Stimulated activated CD4-positive, alpha-beta T cell treated with anti-CD3 and anti-CD28 coated beads, TNF-alpha, amount 100 ng/mL, for 1 hour (primary cell): ENCODE measurements around the gene AUP1.

ENCODE experiments used
- DNase-seq, 3 donors: peaks; one replicate each; pipeline ENCODE4 v3.0.0-alpha.2; 2020; ENCODE audit warnings: low read depth in 3 of 3, low spot score in 1 of 3

Gene AUP1

DNA sequence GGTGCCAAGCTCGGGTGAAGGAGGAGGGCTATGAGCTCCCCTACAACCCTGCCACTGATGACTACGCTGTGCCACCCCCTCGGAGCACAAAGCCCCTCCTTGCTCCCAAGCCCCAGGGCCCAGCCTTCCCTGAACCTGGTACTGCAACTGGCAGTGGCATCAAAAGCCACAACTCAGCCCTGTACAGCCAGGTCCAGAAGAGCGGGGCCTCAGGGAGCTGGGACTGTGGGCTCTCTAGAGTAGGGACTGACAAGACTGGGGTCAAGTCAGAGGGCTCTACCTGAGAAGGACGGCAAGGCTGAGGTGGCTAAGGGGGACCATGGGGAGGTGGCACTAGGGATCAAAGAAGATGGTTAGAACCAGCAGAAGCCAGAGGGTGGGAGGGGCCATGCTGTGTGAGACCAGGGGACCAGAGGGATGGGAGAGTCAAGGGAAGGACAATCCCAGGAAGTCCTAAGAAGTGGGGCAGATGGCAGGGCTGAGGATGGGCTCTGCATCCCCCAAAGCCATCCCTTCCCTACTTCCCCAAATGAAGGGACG, 27.4 kb upstream of the AUP1 start:
- no peak for DNase-seq

DNA sequence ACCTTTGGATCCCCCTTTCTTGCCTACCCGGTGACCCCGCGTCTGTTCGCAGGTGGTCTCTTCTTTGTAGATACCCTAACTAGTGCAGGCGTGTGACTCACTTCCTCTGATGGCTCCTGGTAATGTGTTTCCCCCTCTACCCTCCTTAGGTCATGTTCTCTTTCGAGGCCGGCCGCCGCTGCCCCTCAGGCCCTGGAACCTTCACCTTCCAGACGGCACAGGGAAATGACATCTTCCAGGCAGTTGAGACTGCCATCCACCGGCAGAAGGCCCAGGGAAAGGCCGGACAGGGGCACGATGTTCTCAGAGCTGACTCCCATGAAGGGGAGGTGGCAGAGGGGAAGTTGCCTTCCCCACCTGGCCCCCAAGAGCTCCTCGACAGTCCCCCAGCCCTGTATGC, 26.7 kb upstream of the AUP1 start:
- no peak for DNase-seq

DNA sequence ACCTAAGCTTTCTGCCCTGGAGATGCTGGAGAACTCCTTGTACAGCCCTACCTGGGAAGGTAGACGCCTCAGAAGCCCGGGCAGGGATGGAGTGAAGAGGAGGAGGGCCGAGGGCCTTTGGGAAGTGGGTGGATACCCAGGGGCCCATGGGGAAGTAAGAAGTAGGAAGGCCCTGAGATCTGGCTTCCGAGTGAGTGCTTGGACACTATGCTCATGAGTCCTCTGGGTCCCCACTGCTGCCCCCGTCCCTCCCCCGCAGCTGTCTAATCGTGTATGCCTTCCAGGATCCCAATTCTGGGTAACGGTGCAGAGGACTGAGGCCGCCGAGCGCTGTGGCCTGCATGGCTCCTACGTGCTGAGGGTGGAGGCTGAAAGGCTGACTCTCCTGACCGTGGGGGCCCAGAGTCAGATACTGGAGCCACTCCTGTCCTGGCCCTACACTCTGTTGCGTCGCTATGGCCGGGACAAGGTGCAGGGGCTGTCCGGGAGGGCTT, 26.2 kb upstream of the AUP1 start:
- no peak for DNase-seq

DNA sequence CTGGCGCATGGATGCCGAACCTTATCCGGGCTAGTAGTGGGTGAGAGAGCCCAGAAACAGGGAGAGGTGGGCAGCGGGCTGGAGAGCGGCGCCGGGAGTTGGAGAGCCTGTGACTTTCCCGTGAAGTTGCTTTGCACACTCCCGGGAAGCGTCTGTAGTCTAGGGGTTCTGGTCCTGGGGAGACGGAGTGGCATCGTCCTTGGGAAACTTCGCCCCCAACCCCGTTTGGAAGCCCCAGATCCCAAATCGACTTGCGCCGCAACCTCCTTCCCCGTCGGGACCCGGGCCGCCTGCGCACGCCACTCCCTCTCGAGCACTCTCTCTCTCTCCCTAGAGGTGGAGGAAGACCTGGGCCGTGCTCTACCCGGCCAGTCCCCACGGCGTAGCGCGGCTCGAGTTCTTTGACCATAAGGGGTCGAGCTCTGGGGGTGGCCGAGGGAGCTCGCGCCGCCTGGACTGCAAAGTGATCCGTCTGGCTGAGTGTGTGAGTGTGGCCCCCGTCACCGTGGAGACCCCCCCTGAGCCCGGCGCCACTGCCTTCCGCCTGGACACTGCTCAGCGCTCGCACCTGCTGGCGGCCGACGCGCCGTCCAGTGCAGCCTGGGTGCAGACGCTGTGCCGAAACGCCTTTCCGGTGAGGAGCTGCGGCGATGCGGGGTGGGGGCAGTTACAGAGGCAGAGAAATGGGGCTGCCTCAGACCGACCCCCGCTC, 25.5 kb upstream of the AUP1 start:
- peak in 1 of 3 donors; percentile 25 for DNase-seq

DNA sequence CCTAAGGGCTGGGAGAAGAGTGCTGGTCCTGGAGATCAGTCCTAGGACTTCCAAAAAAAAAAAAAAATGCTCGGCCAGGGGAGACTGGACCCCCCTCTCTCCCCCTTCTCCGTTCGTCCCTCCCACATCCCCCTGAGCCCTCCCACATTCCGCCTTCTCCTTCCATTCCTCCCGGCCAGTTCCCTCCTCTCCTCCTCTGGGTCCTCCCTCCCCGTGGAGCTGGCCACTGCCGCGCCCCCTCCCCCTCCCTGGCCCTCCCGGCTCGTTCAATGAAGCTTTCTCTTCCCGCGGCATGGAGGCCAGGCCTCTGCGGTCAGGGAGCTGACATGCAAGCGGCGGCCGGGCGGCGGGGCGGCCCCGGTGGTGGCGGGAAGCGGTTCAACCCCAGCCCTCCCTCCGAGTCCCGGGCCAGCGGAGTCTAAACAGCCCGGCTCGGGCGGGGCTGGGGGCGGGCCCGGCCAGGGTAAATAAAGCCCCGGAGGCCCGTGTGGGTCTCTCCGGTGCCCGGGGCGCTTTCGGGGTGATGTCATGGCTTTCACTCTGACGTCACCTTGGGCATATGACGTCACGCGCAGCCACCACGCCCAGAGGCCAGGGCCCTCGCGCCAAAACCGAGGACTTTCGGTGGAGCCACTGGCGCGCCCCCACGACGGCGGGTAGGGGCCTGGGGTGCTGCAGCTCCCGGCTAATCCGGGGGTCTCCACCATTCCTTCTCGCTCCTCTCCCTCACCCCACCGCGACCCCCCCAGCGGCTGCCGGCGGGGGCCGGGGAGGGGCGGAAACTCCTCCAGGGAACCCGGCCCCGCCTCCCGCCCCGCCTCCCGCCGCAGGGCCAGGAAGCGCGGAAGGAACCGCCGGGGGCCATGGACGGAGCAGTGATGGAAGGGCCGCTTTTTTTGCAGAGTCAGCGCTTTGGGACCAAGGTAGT, 24.6 kb upstream of the AUP1 start, which contains the start of the genes DOK1 and LOXL3:
Gene DOK1, plus strand, starts transcription at position 829 of the 928 bp plus-strand sequence. Its CDS starts 35 bp downstream, at position 864.
Gene LOXL3, minus strand, starts transcription at position 51 of the 928 bp plus-strand sequence. CDS start 1,308 bp downstream, outside the sequence.
- DNase-seq = peak; percentile 57 to 81 (median 60)

DNA sequence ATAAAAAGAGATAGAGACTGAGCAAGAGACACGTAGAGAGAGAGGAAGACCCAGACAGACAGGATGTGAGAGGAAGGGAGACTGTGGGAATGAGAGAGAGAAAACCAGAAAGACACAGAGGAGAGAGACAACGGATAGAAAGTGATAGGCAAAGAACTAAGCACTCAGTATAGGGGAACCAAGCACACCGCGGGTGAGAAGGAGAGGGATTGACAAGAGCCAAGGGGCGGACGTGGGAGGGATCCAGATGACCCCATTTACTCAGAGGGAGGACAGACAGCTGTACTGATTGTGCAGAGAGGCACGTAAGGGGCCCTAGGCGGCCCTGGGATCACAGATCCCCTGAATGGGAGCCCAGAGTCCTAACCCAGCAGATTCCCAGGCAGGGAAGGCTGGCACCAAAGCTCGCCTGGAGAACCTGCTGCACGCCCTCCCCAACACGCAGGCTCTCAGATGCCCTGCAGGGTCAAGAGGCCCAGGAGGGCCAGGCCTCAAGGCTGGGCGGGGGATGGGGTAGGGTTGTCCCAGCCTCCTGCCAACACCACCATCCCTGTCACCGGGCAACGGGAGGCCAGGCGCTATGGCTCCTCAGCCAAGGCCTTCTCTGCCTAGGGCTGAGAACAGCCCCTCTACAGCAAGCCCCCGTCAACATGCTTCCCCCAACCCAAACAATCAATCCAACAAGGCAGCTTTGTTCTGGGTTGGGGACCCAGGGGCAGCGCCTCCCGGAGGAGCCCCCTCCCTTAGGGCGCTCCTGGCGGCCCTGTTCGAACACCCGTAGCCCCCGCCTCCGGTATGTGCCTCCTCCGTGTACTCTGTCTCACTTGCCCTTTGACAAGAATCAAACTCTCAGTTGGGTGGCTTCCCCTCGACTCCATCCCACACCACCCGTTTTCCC, 23.7 kb upstream of the AUP1 start:
- DNase-seq = no peak

DNA sequence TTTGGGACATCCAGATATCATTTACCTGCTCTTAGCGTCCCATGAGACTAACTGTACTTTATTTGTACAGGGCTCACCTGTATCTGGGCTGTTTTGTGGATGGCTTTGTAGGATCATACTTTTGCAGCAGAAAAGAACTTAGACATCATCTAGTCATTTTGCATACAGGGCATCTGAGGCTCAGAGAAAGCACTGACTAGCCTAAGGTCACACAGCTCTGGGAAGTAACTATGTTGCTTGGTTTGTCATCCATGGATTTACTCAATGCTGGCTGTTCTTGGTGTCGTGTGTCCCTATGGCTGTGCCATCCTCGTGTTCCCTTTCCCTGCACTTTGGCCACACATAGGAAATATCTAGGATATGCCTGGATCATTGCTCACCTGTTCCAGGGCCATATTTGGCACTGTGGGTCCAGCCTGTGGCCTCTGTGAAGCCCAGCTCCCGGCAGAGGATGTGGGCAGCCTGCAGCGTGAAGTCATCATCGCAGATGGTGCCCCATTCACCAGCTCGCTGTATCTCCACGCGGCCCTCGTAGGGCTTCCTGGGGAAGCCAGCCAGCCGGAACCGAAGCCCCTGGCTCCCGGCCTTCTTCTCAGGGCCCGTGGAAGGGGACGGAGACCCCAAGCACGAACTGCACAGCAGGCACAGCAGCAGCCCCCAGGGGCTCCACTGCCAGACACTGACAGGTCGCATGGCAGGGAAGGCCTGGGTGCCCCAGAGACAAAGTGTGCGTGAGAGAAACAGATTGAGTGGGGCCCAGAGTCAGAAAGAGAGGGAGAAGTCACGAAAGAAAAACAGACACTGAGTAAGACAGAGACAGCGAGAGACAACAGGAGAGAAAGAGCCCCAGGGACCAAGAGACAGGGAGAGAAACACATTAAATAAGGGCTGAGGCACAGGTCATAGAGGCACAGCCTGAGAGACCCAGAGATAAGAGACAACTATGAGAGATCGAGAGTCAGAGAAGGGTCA, 22.7 kb upstream of the AUP1 start:
- no peak for DNase-seq

DNA sequence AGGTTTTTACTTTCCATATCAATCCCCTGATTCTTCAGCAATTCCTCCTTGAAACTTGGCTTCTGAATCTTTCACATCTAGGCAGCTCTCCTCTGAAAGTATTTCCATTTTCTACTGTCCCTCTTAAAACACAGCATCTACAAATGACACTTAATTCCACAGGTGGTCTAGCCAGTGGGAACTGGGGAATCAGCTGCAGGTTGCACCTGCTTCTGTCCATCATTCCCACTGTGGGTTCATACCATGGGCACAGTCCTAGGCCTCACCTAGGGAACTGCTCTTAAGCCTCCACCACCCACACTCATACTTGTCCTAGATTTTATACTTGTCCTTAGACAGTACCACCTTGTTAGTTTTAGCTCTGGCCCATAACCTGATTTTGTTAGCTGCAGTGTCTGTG, 22.0 kb upstream of the AUP1 start:
- DNase-seq = no peak

DNA sequence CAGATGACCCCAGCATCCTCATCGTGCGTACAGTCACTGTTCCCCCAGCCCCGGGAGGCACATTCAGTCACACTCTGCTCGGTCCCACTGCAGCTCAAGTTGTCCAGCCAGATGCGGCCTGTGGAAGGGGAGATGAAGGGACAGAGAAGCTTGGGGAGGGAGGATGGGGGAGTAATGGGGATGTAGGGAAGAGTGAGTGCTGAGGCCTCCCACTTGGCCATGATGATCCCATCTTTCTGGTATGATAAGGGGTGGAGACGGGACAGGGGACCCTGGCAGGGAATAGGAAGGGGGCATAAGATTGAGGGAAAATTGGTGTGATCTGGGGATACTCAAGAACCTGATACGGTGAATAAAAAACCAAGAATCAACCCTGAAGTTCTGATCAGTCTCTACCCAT, 20.7 kb upstream of the AUP1 start:
- DNase-seq = no peak

DNA sequence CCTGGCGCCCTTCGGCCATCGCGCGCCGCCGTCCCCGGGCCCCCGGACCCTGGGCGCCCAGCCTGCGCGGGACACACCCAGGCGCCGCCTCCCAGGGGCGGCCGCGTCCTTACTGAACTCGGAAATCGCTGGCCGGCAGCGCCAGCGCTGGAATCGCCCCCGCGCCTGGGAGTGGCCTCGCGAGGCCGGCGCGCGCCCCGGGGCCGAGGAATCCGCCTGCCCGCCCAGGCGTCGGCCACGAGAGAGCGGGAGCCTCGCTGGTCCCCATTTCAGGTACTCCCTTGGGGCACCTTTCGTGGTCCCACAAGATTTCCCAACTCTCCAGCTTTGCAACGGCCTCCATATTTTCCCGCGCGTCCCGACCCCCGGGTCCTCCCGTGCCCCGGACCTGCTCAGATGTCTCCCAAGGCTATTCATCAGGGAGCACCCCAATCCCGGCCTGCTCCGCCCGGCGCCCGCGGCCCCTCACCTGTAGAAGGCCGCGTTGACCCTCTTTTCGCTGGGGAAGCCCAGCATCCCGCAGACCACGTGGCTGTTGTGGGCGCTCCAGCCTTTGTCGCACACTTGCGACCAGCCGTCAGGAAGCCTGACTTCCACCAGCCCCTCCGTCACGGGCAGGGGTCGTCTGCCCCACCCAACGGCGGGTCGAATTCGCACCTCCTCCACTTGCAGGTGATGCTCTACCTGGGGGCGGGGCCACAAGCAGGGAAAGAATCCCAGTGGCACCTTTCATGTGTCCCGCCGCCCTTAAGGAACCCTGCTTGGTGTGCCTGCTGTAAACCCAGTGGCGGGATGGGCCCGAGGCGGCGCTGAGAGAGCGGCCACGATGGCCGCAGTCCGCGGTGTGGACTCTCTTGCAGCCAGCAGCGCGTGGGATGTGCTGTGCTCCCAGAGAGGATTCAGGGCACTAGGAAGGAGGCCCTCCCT, 19.7 kb upstream of the AUP1 start:
- no peak for DNase-seq

DNA sequence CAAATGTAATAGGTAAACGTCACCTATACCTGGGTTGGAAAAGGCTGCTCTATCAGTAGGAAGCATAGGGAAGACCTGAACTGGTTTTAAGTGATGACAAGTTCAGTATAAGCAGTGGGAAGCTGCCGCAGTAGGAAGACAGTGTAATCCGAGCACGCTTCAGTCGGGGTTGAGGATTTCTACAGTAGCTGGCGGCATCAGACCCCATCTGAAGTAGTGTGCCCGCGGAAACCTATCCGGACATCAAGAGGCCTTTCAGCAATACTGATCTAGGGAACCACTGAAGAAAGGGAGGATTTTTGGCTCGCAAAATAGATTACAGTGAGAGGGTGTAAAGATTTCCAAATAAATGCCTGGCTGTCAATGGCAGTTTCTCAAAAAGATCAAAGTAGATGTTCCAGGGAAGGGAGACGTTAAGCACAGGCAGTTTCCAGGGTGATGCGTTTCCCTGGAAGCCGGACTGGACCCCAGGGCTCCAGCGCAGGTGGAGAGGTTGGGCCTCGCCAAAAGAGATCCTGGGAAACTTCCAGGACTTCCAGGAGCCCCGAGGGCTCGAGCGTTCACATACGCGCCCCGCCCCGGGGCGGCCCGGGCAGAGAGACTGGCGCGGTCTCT, 18.9 kb upstream of the AUP1 start:
- no peak for DNase-seq

DNA sequence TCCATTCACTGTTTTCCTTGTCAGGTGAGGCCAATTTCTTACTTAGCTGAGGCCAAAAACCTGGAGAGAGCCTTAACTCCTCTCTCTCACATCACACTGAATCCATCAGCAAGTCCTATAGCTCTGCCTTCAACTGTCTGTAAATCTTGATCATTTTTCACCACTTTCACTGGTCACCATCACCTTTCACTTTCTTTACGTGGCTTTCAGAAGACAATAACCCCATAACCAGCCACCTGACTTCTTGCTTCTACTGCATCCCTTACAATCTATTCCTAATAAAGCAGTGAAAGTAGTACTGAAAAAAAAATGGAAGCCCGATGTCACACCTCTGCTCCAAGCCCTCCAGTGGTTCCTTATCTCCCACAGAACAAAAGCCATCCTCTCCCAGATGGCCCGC, 16.5 kb upstream of the AUP1 start:
- DNase-seq = no peak

DNA sequence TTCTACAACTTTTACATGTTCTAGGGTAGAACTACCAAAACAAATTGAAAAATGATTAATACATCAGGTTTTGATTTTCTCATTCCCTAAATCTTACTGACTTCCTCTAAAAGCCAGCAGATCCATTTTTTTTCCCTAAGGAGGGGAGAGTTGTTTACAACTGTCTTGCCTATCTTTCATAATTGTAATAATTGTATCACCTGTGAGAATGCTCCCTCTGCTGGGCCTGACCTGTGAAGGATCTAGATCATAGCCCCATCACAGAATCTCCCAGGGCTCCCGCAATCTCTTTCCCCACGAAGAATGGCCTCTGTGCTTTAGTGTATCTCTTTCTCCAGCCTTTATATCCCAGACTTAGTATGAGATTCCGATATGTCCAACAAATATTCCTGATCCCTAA, 15.1 kb upstream of the AUP1 start:
- DNase-seq = no peak

DNA sequence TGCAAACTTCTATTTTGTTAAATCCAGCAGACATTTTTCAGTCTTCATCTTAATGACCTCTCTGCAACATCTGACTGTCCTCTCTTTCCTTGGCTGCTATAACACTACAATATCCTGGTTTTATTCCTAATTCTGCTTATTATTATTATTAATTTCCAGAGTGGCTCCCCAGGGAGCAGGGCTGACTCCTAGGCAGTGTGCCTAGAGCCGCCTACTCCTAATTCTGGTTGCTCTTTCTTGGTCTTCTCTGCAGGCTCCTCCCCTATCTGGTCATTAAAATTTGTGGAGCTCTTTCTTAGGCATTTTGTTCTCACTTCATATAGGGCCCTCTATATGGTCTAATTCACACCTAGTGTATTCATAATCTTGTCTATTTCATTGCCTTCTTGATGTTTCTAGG, 13.5 kb upstream of the AUP1 start:
- no peak for DNase-seq

DNA sequence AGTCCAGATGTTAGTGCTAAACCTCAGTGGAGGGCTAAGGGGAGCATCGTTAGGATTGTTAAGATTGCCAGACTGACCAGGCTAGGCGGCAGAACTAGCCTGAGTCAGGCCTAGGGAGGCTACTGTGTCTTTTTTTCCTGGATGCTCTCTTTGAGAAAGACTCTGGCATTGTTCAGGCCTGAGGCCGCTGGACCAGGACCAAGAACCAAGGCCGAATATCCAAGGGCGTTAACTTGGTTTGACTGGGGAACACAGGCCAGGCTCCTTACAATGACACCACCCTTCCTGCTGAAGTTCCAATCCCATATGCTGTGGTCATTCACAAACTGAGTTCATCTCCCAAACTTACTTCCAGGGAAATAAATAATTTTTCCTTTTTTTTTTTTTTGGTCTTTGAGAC, 10.8 kb upstream of the AUP1 start:
- no peak for DNase-seq

DNA sequence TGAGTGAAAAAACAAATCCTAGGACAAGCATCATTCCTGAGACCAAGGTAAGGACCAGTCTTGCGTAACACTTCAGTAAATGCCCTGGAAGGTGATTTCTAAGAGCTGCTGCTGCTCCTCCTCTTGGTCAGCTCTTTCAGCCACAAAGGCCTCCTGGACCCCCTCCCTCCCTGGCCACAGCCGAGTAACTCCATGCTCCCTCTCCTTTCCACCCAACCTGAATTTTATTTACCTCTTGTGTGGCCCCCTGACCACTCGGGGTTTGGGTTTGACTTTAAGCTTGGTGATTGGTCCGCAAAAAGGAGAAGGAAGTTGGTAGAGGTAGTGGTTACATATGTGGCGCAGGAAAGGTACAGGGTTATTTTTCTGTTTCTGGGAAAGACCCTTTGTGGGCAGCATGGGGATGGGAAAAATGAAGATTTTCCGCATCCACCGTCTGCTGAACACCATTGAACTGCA, 9.4 kb upstream of the AUP1 start:
- DNase-seq = no peak

DNA sequence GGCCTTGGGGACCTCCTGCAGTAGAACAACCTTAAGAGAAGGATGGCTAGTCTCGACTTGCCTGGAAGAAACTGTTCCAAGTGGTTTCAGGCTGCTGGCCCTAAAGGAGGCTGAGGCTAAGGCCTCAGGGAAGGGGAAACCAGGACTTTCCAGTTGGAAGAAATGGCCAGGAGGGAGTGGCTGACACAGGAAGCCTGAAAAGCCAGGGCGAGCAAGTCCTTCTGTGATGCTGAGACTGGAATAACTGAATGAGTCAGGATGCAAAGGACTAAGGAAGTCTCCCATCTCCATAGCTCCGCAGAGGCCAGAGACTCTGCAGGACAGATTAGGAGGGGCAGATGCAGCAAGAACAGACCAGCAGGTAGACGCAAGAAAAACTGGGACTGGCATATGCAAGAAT, 7.6 kb upstream of the AUP1 start:
- DNase-seq = no peak
